NB4 (cell line): ENCODE measurements around the gene SEMA5A.

ENCODE experiments used
- POLR2A ChIP-seq: IDR thresholded peaks from 2 replicates; pipeline ENCODE4 v1.6.1; 2011; ENCODE audit warnings: mild to moderate bottlenecking; ENCODE audit not compliant: insufficient read length; ENCODE audit errors: extremely low read depth
- TF ChIP-seq, protein P1 (sequence below): IDR thresholded peaks from one replicate; pipeline ENCODE4 v1.5.1; 2012; ENCODE audit warnings: low read depth, low read length

DNA sequence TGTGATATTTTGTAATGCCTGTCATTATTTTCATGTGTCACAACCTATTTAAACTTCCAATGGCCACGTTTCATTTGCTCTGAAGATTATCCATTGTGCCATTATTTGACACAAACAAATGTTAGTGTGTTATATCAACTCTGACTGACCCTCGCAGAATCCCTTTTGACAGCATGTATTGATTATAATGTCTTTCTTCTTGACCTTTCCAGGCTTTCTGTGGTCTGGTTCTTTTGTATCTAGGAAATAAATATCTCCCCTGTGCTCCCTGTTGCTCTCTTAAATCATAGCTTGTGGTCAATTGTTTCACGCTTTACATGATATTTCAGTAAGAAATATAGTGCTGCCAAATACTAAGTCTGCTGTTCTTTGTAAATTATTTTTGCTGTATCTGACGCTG is 442.6 kb downstream of the SEMA5A start:
- TF ChIP-seq, protein P1, sequence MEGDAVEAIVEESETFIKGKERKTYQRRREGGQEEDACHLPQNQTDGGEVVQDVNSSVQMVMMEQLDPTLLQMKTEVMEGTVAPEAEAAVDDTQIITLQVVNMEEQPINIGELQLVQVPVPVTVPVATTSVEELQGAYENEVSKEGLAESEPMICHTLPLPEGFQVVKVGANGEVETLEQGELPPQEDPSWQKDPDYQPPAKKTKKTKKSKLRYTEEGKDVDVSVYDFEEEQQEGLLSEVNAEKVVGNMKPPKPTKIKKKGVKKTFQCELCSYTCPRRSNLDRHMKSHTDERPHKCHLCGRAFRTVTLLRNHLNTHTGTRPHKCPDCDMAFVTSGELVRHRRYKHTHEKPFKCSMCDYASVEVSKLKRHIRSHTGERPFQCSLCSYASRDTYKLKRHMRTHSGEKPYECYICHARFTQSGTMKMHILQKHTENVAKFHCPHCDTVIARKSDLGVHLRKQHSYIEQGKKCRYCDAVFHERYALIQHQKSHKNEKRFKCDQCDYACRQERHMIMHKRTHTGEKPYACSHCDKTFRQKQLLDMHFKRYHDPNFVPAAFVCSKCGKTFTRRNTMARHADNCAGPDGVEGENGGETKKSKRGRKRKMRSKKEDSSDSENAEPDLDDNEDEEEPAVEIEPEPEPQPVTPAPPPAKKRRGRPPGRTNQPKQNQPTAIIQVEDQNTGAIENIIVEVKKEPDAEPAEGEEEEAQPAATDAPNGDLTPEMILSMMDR = no peak
- TF ChIP-seq POLR2A = no peak
